DMS 273 (cell line): Measurements from ENCODE around the gene NSD1.
"Not testable (repeated sequence)": the region's sequence is repeated elsewhere in the genome, so short reads cannot be mapped to it uniquely, and the experiment has no call there.

Experiments
- DNase-seq: peaks from one replicate; lab custom pipeline; 2025; ENCODE audit not compliant: unreplicated experiment; lab: John Stamatoyannopoulos, UW

NSD1 gene

GRCh38 chr5:177130211-177131018 is 3.2 kb upstream of the NSD1 start:
- DNase-seq: no peak

- no peak for DNase-seq
Measured at GRCh38 chr5:177131019-177131320, 2.6 kb upstream of the NSD1 start.

DNA sequence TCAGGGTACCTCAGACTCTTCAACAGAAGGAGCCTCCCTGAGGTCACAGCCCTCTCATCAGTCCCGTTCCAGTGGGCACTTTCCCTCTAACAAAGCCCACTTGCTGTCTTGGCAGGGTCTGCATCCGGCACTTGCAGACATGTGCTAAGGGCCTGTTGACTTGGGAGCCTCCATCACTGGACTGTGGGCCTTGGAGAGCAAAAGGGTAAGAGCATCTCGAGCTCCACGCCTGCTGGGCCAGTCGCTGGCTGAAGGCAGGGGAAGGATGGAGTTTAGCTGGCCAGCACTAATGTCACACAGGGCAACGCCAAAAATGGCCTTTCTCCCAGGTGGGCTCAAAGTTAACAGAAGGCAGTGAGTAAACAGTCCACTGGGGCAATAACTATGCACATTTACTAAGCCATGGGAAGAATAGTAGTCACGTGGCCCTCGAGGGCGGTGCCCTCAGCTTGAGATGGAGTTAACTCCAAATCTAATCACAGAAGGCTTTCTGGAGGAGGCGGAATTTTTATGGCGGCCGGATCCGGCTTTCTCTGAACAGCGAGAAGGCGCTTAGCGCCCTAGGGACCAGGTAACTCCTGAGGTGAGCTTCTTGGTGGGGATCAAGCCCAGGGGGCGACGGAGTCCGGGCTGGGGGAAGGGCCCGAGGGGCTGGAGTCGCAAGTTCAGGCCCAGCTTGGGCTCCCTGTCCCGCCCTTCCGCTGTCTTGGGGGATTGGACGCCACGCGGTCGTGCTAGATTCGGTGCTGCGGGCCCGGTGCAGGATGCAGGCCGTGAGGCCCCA is 2.0 kb upstream of the NSD1 start:
- DNase-seq: peak; percentile 50

DNA sequence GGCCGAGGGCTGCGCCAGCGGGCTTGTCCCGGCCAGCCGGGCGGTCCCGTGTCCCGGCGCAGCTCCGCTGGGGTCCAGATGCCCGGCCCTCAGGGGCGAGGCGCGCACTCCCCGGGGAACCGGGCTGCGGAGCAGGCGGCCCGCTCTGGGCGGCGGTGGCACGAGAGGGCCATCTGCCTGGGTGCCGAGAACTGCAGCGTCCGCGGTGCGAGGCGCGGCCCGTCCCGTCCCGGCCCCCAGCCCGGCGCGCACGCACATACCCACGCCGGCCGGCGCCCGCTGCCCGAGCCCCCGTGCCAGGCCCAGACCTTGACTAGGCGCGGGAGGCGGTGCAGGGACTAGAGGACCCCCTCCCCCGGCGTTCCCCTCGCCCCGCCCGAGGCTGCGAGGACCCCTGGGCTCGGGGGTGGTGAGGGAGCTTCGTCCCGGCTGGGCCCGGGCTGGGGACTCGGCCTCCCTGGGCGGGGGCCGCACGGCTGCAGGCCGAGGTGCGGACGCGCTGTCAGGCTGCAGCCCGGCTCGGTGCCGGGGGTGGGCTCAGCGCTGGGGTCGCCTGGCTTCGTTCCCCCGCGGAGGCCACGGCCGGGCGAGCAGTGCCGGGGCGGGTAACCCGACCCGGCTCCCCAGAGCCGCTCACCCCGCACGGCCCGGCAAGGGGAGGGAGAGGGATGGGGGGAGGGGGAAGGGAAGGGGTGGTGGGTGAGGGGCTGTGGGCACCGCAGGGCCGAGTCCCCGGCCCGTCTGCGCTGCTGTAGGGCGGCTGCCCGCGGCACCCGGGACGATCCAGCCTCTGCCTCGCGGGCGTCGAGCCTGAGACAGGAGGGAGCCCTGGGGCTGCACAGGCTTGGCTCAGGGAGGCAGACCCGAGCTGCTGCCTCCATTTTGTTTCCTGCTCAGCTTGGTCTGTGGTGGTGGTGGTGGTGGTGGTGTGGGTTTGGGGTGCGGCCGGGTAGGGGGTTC is 1.2 kb upstream of the NSD1 start:
- DNase-seq: no peak

GRCh38 chr5:177133853-177134696 is 502 bp downstream of the NSD1 start:
- peak; percentile 74 for DNase-seq

DNA sequence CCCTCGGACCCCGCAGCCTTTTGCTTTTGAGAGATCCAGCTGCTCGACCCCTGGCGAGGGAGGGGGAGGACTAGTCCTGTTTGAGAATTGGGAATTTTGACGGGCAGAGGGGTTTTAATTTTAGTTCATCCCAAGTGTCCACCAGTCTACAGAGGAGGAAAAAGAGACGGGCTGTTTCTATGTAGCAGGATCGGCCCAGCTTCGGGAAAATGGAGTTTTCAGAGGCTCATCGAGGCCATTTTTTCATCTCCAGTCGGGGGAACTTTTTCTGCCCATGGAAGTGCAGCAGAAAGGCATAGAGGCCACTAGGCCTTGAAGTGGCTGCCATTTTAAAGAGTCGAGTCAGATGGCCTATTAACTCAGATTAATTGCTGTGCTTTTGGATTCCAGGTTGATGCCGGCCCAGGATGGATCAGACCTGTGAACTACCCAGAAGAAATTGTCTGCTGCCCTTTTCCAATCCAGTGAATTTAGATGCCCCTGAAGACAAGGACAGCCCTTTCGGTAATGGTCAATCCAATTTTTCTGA is 1.2 kb downstream of the NSD1 start:
- DNase-seq: peak; percentile 53

DNA sequence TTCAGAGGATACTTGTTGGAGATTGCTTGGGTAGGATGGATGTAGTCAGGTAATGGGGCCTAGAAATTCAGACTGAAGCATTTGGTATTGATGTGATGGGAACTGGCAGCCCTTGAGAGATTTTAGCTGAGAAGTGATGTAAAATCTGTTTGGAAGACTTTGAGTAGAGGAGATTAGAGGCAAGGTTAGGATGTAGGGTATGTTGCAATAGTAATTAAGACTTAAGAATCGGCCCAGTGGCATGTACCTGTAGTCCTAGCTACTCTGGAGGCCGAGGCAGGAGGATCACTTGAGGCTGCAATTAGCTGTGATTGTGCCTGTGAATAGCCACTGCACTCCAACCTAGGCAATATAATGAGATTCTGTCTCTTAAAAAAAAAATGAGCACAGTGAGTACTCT is 6.7 kb downstream of the NSD1 start:
- no peak for DNase-seq

GRCh38 chr5:177141496-177141895 is 7.9 kb downstream of the NSD1 start:
- no peak for DNase-seq

DNA sequence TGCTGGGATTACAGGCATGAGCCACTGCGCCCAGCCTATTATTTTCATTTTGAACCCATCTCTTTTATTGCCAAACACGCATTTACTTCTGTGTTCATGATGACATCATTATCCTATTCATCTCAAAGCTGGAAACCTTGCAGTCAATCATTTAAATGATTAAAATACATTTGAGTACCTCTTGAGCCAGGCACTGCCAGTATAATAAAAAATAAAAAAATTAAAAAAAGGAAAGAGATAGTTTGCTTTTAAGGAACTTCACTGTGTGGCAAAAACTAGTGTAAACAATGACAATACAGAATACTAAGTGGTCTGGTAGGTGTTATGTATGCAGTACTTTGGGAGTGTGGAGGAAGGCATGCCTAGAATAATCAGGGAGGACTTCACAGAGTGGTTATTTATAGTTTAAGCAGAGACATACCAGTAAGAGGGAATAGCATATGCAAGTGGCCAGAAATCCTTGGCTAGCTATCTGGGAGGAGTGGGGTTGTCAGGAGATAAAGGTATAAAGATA is 8.6 kb downstream of the NSD1 start:
- DNase-seq: no peak

DNA sequence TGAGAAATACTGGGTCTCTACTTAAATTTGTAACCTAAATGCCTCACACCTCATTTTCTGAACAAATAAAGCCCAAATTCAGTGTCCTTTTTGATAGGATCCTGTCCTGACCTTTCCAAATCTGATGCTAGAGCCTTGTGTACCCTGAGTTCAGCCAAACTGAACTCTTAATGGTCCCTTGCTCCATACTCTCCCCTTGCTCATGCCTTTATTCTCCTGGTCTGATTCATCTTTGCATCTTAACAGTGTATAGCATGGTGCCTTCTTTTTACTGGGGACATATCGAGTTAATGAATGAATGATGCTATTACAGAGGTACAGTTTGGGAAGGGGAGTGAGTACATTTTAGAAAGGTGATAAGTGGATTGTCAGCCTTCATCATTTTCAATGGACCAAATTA is 9.2 kb downstream of the NSD1 start:
- no peak for DNase-seq

DNA sequence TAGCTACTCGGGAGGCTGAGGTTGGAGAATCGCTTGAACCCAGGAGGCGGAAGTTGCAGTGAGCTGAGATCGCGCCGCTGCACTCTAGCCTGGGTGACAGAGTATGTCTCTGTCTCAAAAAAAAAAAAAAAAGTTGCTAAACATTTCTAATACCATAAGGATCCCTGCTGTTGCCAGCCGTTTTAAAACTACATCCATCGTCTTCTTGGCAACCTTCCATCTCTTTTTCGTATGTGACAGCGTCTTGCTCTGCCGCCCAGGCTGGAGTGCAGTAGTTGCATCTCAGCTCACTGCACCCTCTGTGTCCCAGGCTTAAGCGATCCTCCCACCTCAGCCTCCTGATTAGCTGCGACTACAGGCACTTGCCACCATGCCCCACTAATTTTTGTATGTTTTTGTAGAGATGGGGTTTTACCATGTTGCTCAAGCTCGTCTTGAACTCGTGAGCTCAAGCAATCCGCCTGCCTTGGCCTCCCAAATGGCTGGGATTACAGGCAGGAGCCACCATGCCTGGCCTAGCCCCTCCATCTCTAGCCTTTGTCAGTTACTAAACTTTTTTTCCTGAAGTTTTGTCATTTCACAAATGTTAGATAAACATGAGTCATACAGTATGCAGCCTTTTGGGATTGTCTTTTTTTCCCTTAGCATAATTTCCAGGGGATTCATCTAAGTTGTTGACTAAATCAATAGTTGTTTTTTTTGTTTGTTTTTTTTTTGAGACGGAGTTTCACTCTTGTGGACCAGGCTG is 13.5 kb downstream of the NSD1 start:
- no peak for DNase-seq

DNA sequence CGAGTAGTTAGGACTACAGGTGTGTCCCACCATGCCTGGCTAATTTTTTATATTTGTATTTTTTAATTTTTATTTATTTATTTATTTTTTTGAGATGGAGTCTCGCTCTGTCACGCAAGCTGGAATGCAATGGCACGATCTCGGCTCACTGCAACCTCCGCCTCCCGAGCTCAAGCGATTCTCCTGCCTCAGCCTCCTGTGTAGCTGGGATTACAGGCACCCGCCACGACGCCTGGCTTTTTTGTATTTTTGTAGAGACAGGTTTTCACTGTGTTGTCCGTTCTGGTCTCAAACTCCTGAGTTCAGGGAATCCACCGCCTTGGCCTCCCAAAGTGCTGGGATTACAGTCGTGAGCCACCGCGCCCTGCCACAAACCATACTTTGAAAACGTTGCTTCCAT is 16.5 kb downstream of the NSD1 start:
- DNase-seq: not testable (repeated sequence)

GRCh38 chr5:177154003-177154643 is 20.6 kb downstream of the NSD1 start:
- DNase-seq: no peak

DNA sequence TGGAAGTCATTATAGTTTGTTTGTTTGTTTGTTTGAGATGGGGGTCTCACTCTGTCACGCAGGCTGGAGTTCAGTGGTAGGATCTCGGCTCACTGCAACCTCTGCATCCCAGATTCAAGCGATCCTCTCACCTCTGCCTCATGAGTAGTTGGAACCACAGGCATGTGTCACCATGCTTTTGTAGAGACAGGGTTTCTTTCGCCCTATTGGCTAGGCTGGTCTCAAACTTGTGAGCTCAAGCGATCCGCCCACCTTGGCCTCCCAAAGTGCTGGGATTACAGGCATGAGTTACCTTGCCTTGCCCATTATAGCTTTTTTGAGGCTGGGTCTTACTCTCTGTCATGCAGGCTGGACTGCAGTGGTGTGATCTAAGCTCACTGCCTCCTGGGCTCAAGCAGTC is 28.8 kb downstream of the NSD1 start:
- DNase-seq: no peak

- no peak for DNase-seq
Measured at GRCh38 chr5:177163500-177163899, 29.9 kb downstream of the NSD1 start.

GRCh38 chr5:177169271-177169670 is 35.7 kb downstream of the NSD1 start:
- DNase-seq: no peak

GRCh38 chr5:177171961-177172360 is 38.4 kb downstream of the NSD1 start:
- no peak for DNase-seq

GRCh38 chr5:177175336-177175735 is 41.8 kb downstream of the NSD1 start:
- no peak for DNase-seq

GRCh38 chr5:177176175-177176711 is 42.7 kb downstream of the NSD1 start:
- no peak for DNase-seq
